Medulla oblongata (tissue), 1 donor: ENCODE data around the gene PHOSPHO1.

Source experiments
- DNase-seq: peaks from one replicate; pipeline ENCODE4 v3.0.0-alpha.2; 2015; ENCODE audit errors: extremely low spot score

The PHOSPHO1 gene

DNA sequence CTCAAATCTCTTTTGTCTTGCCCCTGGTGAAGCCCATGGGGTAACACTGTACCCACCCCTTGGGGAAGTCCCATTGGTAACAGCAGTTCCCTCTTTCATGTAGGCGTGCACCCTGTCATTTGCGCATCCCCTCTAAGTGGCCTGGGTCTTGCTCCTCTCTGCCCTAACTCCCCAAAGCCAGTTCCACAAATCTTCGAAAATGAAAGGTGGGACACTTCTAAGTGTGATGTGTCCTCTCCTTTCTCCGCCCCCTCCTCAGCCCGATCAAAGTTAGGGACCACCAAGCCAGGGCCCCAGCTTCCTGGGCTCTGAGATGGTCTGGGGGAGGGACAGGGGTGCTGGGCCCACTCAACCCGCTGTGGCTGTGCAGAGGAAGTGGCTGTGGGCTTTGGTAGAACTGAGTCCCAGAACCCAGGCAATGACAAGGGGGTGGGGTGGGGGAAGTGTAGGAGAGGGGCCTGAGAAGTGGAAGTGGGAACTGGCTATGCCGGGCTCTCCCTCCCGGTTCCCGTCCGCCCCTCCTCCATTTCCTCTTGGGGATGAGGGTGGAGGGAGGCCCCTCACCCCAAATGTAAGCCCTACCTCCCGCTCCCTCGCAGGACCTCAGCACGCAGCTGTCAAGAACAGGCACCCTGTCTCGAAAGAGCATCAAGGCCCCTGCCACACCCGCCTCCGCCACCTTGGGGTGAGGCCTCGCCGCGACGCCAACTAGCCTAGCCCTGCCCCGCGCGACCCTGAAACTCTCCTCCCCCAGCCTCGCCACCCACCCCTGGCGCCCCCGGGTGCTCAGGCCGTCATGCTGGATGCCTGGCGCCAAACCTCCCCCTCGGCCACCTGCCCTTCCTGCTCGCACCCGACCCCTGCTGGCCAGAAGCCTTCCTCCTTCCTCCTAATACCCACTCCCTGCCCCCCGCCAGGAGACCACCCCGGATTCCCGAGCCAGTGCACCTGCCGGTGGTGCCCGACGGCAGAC is 11.4 kb downstream of the PHOSPHO1 start:
- DNase-seq = peak; percentile 50

DNA sequence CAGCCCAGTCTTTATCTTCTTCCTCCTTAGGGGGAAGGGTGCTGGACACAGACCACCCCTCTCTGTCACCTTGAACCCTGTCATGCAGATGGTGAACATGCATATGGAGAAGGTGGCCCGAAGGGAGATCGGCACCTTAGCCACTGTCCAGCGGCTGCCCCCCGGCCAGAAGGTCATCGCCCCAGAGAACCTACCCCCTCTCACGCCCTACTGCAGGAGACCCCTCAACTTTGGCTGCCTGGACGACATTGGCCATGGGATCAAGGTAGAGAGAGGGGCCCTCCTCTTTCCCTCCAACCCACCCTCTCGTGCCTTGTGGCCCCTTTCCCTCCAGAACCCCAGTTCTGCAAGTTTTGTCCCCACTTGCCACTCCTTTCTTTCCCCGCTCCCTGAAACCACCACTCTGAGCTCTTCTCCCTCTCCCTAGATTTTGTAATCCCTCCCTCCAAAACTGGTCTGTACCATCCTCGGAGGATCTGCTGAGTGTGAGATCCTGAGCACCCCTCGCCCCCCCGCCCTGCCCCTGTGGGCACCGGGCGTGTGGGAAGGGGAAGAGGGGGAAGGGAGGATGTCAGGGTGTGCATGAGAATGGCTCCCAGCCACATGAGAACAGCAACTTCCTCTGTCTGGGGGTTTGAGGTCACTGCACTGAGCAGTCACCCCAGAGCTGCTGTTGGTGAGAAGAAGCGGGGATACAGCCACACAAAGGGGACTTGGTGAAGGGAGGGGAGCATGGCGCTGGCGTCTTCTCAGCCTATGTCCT is 12.8 kb downstream of the PHOSPHO1 start:
- DNase-seq = peak; percentile 82

GRCh38 chr17:49216953-49217650 is 13.5 kb downstream of the PHOSPHO1 start:
- DNase-seq = peak; percentile 77

DNA sequence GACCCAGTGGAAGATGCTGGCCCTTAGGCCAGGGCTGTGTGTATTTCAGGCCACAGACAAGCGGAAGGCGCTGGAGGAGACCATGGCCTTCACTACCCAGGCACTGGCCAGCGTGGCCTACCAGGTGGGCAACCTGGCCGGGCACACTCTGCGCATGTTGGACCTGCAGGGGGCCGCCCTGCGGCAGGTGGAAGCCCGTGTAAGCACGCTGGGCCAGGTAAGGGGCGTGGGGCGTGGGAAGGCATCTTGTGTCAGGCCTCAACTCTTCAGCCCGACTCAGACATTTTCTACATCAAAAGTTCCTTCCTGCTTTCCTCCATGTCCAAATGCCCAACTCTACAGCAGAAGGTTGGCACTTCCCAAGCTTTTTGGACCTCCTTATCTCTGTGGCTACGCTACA is 14.1 kb downstream of the PHOSPHO1 start:
- DNase-seq = no peak

DNA sequence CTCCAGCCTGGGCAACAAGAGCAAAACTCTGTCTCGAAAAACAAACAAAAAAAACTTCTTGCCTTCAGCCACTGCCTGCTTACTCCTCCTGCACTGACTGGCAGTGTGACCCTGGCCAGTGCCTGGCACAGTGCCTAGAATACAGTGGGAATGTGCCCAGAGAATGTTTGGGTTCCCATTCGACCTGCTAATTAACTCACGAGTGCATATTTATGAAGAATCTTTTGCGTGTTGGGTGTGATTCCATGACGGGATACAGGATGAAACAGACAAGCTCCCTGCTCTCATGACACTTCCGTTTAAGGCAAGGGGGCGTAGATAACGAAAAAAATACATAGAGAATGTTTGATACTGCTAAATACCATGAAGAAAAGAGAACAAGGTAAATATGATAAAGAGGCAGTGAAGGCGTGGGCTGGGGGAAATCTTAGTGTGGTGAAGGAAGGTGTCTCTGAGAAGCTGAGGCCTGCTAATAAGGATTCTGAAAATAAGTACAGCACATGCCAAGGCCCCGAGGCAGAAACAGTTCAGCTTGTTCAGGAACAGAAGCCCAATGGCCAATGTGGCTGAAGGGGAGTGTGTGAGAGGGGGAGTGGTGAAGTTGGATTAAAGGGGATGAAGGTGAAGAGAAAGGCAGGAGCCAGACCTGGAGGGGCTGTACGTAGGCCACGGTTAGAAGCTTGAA is 15.8 kb downstream of the PHOSPHO1 start:
- DNase-seq = peak; percentile 37

- DNase-seq = no peak
These were observed 16.7 kb downstream of the PHOSPHO1 start for GRCh38 chr17:49213847-49214246.

- DNase-seq = no peak
These were observed 17.2 kb downstream of the PHOSPHO1 start for GRCh38 chr17:49213399-49213798.

GRCh38 chr17:49210158-49211029 is 20.2 kb downstream of the PHOSPHO1 start, which contains the start of the genes ABI3 and GNGT2:
Gene ABI3 (plus strand): TSS chr17:49210707. CDS start chr17:49210725, 18 bp downstream.
Gene GNGT2 (minus strand): TSS chr17:49210574. CDS start chr17:49207422, 3,152 bp downstream.
- peak; percentile 72 for DNase-seq

GRCh38 chr17:49209061-49209571 is 21.5 kb downstream of the PHOSPHO1 start:
- no peak for DNase-seq

- no peak for DNase-seq
These were observed 26.1 kb downstream of the PHOSPHO1 start for GRCh38 chr17:49204516-49204915.

DNA sequence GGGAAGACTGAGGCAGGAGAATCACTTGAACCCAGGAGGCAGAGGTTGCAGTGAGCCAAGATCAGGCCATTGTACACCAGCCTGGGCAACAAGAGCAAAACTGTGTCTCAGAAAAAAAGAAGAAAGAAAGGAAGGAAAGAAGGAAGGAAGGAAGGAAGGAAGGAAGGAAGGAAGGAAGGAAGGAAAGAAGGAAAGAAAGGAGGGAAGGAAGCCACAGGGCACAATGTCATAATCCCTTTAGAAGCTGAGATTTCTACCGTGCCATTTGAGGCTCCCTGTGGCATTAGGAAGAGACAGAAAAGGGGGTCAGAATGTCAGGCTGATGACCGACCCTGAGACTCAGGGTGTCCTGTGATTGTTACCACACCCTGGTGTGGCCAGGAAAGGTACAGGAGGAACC is 26.8 kb downstream of the PHOSPHO1 start:
- DNase-seq = no peak

DNA sequence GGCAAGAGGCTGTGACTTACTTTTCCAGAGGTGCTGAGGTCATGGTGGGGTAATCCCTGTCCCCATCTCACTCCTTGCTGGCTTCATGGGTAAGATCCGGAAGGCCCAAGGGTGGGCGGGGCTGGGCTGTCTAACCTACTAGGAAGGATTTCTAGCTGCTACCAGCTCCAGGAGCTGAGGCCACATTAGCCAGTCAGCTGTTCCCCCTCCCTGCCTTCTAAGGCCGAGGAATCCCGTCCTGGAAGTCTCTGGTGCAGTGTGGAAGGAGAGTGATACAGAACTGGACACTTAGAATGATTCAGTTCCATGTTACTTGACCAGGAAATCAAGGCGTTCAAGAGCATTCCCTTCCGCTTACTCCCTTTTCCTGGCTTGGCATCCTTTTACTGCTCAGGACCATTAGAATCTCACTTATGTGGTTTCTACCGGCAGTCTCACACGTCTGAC is 29.1 kb downstream of the PHOSPHO1 start:
- no peak for DNase-seq

GRCh38 chr17:49200423-49201083 is 30.0 kb downstream of the PHOSPHO1 start:
- no peak for DNase-seq

DNA sequence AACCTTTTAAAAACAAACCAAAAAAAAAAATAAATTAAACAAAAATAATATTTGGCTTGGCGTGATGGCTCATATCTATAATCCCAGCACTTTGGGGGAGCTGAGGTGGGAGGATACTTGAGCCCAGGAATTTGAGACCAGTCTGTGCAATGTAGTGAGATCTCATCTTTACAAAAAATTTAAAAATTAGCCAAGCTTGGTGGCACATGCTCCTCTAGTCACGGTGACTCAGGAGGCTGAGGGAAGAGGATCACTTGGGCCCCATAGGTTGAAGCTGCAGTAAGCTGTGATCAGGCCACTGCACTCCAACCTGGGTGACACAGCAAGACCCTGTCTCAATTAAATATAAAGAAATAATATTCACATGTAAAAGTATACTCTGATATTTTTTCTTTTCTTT is 32.4 kb downstream of the PHOSPHO1 start:
- no peak for DNase-seq

DNA sequence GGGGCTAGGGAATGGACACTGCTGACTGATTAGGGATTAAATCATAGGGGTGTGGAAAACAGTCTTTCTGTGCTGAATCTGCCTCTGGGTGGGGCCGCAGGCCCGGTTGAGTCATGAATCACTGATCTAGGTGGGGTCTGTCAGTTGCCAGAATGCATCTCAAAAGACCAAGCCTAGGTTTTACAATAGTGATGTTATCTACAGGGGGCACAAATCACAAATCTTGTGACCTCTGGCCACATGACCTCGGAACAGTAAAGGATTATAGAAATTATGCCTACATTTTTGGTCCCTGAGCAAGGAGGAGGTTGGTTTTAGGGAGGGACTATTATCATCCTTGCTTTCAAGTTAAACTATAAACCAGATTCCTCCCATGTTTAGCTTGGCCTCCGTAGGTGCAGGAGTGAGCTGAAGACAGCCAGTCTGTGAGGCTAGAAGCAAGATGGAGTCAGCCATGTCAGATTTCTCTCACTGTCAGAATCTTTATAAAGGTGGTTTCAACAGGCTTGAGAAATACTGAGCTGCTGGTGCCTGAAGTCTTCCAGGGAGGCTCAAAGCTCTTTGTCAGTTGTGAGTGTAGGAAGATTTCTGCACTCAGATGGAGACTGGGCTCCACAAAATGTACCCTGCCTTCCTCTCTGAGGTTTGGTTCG is 33.1 kb downstream of the PHOSPHO1 start:
- no peak for DNase-seq

GRCh38 chr17:49196520-49196919 is 34.1 kb downstream of the PHOSPHO1 start:
- DNase-seq = peak; percentile 60

DNA sequence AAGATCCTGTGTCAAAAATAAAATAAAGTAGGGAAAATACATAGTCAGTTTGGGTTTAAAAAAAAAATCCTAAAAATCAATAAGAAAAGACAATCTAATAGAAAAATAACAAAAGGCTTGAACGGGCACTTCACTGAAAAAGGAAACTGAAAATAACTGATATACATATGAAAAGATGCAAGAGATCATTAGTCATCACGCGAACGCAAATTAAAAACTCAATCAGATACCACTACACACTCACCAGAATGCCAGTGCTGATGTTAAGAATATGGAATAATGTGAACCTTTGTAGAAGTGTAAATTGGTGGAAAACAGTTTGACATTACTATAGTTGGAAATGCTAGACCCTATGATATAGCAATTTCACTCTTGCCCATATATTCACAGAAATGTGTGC is 34.8 kb downstream of the PHOSPHO1 start:
- DNase-seq = no peak

DNA sequence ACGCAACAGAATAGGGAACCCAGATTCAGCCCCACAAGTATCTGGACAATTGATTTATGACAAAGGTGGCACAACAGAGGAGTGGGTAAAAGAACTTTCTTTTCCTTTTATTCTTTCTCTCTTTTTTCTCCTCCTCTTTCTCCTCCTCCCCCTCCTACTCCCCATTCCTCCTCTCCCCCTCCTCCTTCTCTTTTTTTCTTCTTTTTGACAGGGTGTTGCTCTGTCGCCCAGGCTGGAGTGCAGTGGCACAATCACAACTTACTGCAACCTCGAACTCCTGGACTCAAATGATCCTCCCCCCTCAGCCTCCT is 36.3 kb downstream of the PHOSPHO1 start:
- DNase-seq = no peak
